Measurements from ENCODE around the gene ABLIM3. TPM values are rescaled to one million over a fixed set of nuclear protein-coding genes. Genes with fewer than 3 reads are reported as not detected.

ABLIM3 gene
- total and polyA plus RNA-seq, 2 of the 13 experiments (the other 11 are each of a cell fraction or from before 2014, with no cell fraction given): 0.53 to 6.3 TPM

- TF ChIP-seq SSRP1 (CRISPR knock-in tag; IDR thresholded peaks at IDR 0.05) (no peak), SOX13 (IDR thresholded peaks at IDR 0.05) (no peak), SOX13 (CRISPR knock-in tag; conservative IDR thresholded peaks at IDR 0.05 in 1 of 2, IDR thresholded peaks at IDR 0.05 in 1 of 2) (0 out of 4 replicates have a peak, but pooled peaks of 1 of the 2 experiments have one; percentile 38), FOXA3 (CRISPR knock-in tag; IDR thresholded peaks at IDR 0.05) (peak; percentile 50; the same call in 1 of the 2 replicates), KLF11 (CRISPR knock-in tag; IDR thresholded peaks at IDR 0.05) (no peak), MXD1 (CRISPR knock-in tag; IDR thresholded peaks at IDR 0.05) (no peak), XRCC5 (optimal IDR thresholded peaks at IDR 0.05; ENCODE audit: low read length) (peak; percentile 55), FOXA1 (IDR thresholded peaks at IDR 0.05) (no peak), FOXA1 (CRISPR knock-in tag; IDR thresholded peaks at IDR 0.05) (0 out of 2 replicates have a peak, but pooled peaks have one; percentile 40), PLRG1 (conservative IDR thresholded peaks at IDR 0.05) (no peak), CBFB (CRISPR knock-in tag; IDR thresholded peaks at IDR 0.05) (no peak), ZKSCAN8 (CRISPR knock-in tag; IDR thresholded peaks at IDR 0.05; ENCODE audit: borderline replicate concordance) (0 out of 2 replicates have a peak, but pooled peaks have one; percentile 32), KLF6 (CRISPR knock-in tag; IDR thresholded peaks at IDR 0.05) (no peak), ZNF737 (CRISPR knock-in tag; IDR thresholded peaks at IDR 0.05; ENCODE audit: borderline replicate concordance) (no peak), ZNF275 (CRISPR knock-in tag; IDR thresholded peaks at IDR 0.05; ENCODE audit: borderline replicate concordance) (no peak), ZNF468 (CRISPR knock-in tag; IDR thresholded peaks at IDR 0.05) (no peak), TEAD3 (CRISPR knock-in tag; optimal IDR thresholded peaks at IDR 0.05; ENCODE audit: borderline replicate concordance) (peak; percentile 10), SAP130 (CRISPR knock-in tag; IDR thresholded peaks at IDR 0.05; ENCODE audit: low read depth) (0 out of 2 replicates have a peak, but pooled peaks have one; percentile 23)
Measured at GRCh38 chr5:149220750-149221149, 79.5 kb downstream of the ABLIM3 start (continued).
